ENCODE measurements around the gene ATG7. TPM values are rescaled to one million over a fixed set of nuclear protein-coding genes. Genes with fewer than 3 reads are reported as not detected.
"Not testable (repeated sequence)": the region's sequence is repeated elsewhere in the genome, so short reads cannot be mapped to it uniquely, and the experiment has no call there.

ATG7 gene
- polyA plus RNA-seq, 4 donors = 7.8 to 16.3 (median 11.6) TPM

- FAIRE-seq = no peak
- WGBS, 3 donors = 92 to 100% (median 98%) methylated on average over 4 of the region's 4 CpGs
- Histone ChIP-seq H3K4me1 (ENCODE audit: control insufficient read depth in 3 of 3, insufficient read depth in 2 of 3, low read depth in 1 of 3, low read length in 2 of 3) (peaks cover 0 to 2% (median 0%) of the 10 kb centered on the region in 3 donors), H3K36me3 (ENCODE audit: control insufficient read depth in 3 of 3, insufficient read depth in 2 of 3, low read depth in 1 of 3, low read length in 3 of 3) (no peaks in the 10 kb centered on the region), H3K27me3 (ENCODE audit: control insufficient read depth in 3 of 3, insufficient read depth in 3 of 3, low read length in 3 of 3) (no peaks in the 10 kb centered on the region), H3K27ac (ENCODE audit: low read depth in 1 of 3, low read length in 2 of 3) (no peak overlapping the region), H3K4me3 (ENCODE audit: low read depth in 1 of 3, low read length in 3 of 3) (no peak overlapping the region), H3K9me3 (ENCODE audit: control insufficient read depth in 2 of 2, insufficient read depth in 1 of 2, low read depth in 1 of 2, low read length in 1 of 2) (no peaks in the 10 kb centered on the region)
- DNase-seq = no peak
These were observed 184.9 kb downstream of the ATG7 start for GRCh38 chr3:11457135-11457534.

- Histone ChIP-seq H3K27ac (ENCODE audit: low read depth in 1 of 3, low read length in 2 of 3) (no peak overlapping the region), H3K4me1 (ENCODE audit: control insufficient read depth in 3 of 3, insufficient read depth in 2 of 3, low read depth in 1 of 3, low read length in 2 of 3) (no peaks in the 10 kb centered on the region), H3K36me3 (ENCODE audit: control insufficient read depth in 3 of 3, insufficient read depth in 2 of 3, low read depth in 1 of 3, low read length in 3 of 3) (peaks cover 0 to 2% (median 0%) of the 10 kb centered on the region in 3 donors), H3K9me3 (ENCODE audit: control insufficient read depth in 2 of 2, insufficient read depth in 1 of 2, low read depth in 1 of 2, low read length in 1 of 2) (no peaks in the 10 kb centered on the region), H3K27me3 (ENCODE audit: control insufficient read depth in 3 of 3, insufficient read depth in 3 of 3, low read length in 3 of 3) (no peaks in the 10 kb centered on the region), H3K4me3 (ENCODE audit: low read depth in 1 of 3, low read length in 3 of 3) (no peak overlapping the region)
- DNase-seq = no peak
- FAIRE-seq = no peak
- WGBS, 3 donors = 55 to 75% (median 73%) methylated on average over 3 of the region's 3 CpGs
These were observed 187.1 kb downstream of the ATG7 start for GRCh38 chr3:11459186-11459824.

GRCh38 chr3:11461226-11461625 is 189.0 kb downstream of the ATG7 start:
- no peak overlapping the region for H3K27ac ChIP-seq (ENCODE audit: low read depth in 1 of 3, low read length in 2 of 3)
- WGBS, 3 donors = 63 to 79% (median 75%) methylated on average over 3 of the region's 3 CpGs
- H3K9me3 ChIP-seq (ENCODE audit: control insufficient read depth in 2 of 2, insufficient read depth in 1 of 2, low read depth in 1 of 2, low read length in 1 of 2) = no peaks in the 10 kb centered on the region
- H3K4me1 ChIP-seq (ENCODE audit: control insufficient read depth in 3 of 3, insufficient read depth in 2 of 3, low read depth in 1 of 3, low read length in 2 of 3) = no peaks in the 10 kb centered on the region
- DNase-seq = no peak
- H3K4me3 ChIP-seq (ENCODE audit: low read depth in 1 of 3, low read length in 3 of 3) = no peak overlapping the region
- peaks cover 0 to 2% (median 0%) of the 10 kb centered on the region in 3 donors for H3K36me3 ChIP-seq (ENCODE audit: control insufficient read depth in 3 of 3, insufficient read depth in 2 of 3, low read depth in 1 of 3, low read length in 3 of 3)
- no peaks in the 10 kb centered on the region for H3K27me3 ChIP-seq (ENCODE audit: control insufficient read depth in 3 of 3, insufficient read depth in 3 of 3, low read length in 3 of 3)
- FAIRE-seq = no peak

DNA sequence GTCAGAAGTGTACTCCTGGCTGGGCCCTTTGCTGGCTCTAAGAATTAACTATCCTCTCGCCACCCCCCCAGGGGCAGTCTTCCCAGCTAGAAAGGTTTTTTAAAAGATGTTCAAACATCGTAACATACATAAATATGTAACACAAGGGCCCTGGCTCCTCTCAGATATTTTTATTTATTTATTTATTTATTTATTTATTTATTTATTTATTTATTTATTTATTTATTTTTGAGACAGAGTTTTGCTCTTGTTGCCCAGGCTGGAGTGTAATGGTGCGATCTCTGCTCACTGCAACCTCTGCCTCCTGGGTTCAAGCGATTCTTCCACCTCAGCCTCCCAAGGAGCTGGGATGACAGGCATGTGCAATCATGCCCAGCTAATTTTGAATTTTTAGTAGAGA is 190.5 kb downstream of the ATG7 start:
- not testable (repeated sequence) for DNase-seq; FAIRE-seq; H3K9me3 ChIP-seq (ENCODE audit: control insufficient read depth in 2 of 2, insufficient read depth in 1 of 2, low read depth in 1 of 2, low read length in 1 of 2); H3K27ac ChIP-seq (ENCODE audit: low read depth in 1 of 3, low read length in 2 of 3); H3K4me1 ChIP-seq (ENCODE audit: control insufficient read depth in 3 of 3, insufficient read depth in 2 of 3, low read depth in 1 of 3, low read length in 2 of 3); H3K4me3 ChIP-seq (ENCODE audit: low read depth in 1 of 3, low read length in 3 of 3); H3K27me3 ChIP-seq (ENCODE audit: control insufficient read depth in 3 of 3, insufficient read depth in 3 of 3, low read length in 3 of 3); H3K36me3 ChIP-seq (ENCODE audit: control insufficient read depth in 3 of 3, insufficient read depth in 2 of 3, low read depth in 1 of 3, low read length in 3 of 3)
- 95 to 100% (median 98%) methylated on average over 4 of the region's 4 CpGs for WGBS, 3 donors

- no peak for FAIRE-seq
- WGBS, 3 donors = 89 to 96% (median 93%) methylated on average over 2 of the region's 2 CpGs
- Histone ChIP-seq H3K4me1 (ENCODE audit: control insufficient read depth in 3 of 3, insufficient read depth in 2 of 3, low read depth in 1 of 3, low read length in 2 of 3) (no peaks in the 10 kb centered on the region), H3K27me3 (ENCODE audit: control insufficient read depth in 3 of 3, insufficient read depth in 3 of 3, low read length in 3 of 3) (no peaks in the 10 kb centered on the region), H3K9me3 (ENCODE audit: control insufficient read depth in 2 of 2, insufficient read depth in 1 of 2, low read depth in 1 of 2, low read length in 1 of 2) (no peaks in the 10 kb centered on the region), H3K27ac (ENCODE audit: low read depth in 1 of 3, low read length in 2 of 3) (no peak overlapping the region), H3K36me3 (ENCODE audit: control insufficient read depth in 3 of 3, insufficient read depth in 2 of 3, low read depth in 1 of 3, low read length in 3 of 3) (peaks cover 0 to 7% (median 4%) of the 10 kb centered on the region in 3 donors), H3K4me3 (ENCODE audit: low read depth in 1 of 3, low read length in 3 of 3) (no peak overlapping the region)
- DNase-seq = no peak
These were observed 191.4 kb downstream of the ATG7 start for GRCh38 chr3:11463591-11463990.

DNA sequence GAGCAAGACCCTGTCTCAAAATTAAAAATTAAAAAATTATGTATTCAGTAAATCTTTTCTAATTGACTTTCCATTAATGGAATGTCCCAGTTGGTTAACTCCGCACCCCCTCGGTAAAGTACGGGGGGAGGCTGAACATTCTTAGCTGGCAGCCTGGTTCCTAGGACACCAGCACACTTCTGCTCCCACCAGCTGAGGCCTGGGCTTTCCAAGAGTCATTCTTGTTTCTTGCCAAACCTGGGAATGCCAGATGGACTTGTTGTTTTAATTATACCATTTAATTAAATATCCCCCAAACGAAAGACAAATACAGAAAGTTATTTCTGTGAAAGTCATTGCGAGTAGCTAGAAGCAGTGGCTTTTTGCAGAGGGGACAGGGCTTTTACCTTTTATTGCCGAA is 192.2 kb downstream of the ATG7 start:
- no peak overlapping the region for H3K4me3 ChIP-seq (ENCODE audit: low read depth in 1 of 3, low read length in 3 of 3)
- no peaks in the 10 kb centered on the region for H3K27me3 ChIP-seq (ENCODE audit: control insufficient read depth in 3 of 3, insufficient read depth in 3 of 3, low read length in 3 of 3)
- H3K36me3 ChIP-seq (ENCODE audit: control insufficient read depth in 3 of 3, insufficient read depth in 2 of 3, low read depth in 1 of 3, low read length in 3 of 3) = peaks cover 0 to 9% (median 4%) of the 10 kb centered on the region in 3 donors
- H3K4me1 ChIP-seq (ENCODE audit: control insufficient read depth in 3 of 3, insufficient read depth in 2 of 3, low read depth in 1 of 3, low read length in 2 of 3) = no peaks in the 10 kb centered on the region
- H3K9me3 ChIP-seq (ENCODE audit: control insufficient read depth in 2 of 2, insufficient read depth in 1 of 2, low read depth in 1 of 2, low read length in 1 of 2) = no peaks in the 10 kb centered on the region
- DNase-seq (no peak), FAIRE-seq (no peak)
- no peak overlapping the region for H3K27ac ChIP-seq (ENCODE audit: low read depth in 1 of 3, low read length in 2 of 3)
- 93 to 98% (median 94%) methylated on average over 6 of the region's 6 CpGs for WGBS, 3 donors

DNA sequence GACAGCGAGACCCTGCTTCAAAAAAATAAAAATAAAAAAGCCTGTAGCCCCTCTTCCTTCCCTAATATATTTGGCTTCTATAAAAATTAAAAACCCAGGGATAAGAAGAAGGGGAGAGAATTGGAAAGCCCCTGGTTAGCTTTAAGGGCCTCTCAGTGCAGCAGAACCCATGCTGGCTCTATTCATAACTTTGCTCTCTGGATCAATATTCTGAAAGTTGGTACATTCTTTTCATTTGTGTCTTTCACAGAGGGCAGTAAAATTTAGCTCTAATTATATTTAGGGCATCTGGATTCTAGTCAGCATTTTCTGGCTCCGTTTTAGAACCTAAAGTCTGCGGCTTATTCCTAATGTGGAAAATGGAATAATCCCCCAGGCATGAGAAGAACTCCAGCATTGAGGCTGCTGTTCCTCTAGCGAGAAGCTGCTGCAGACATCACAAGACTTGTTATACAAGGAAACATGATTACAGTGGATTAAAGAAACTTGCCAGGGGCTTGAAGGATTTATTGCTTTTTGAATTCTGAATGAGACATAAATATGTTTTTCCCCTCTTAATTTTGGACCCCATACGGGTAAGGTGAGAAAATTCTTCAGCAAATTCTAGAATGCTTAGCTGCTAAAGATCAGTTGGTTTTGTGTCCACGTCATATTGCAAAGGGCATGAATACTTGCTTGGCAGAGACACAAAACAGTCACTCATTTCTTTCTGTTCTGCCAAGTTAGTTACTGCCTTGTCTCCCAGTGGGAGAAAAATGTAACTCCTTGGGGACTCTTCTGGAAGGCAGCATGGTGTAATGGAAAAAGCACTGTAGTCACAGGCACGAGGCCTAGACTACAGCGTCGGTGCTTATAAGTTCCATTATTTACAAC is 193.8 kb downstream of the ATG7 start:
- DNase-seq = no peak
- Histone ChIP-seq H3K27ac (ENCODE audit: low read depth in 1 of 3, low read length in 2 of 3) (peak overlapping the region in 2 of 3 donors; percentile 42 to 54), H3K36me3 (ENCODE audit: control insufficient read depth in 3 of 3, insufficient read depth in 2 of 3, low read depth in 1 of 3, low read length in 3 of 3) (peaks cover 0 to 10% (median 4%) of the 10 kb centered on the region in 3 donors), H3K4me3 (ENCODE audit: low read depth in 1 of 3, low read length in 3 of 3) (no peak overlapping the region), H3K9me3 (ENCODE audit: control insufficient read depth in 2 of 2, insufficient read depth in 1 of 2, low read depth in 1 of 2, low read length in 1 of 2) (no peaks in the 10 kb centered on the region), H3K4me1 (ENCODE audit: control insufficient read depth in 3 of 3, insufficient read depth in 2 of 3, low read depth in 1 of 3, low read length in 2 of 3) (no peaks in the 10 kb centered on the region), H3K27me3 (ENCODE audit: control insufficient read depth in 3 of 3, insufficient read depth in 3 of 3, low read length in 3 of 3) (no peaks in the 10 kb centered on the region)
- 73 to 91% (median 89%) methylated on average over 9 of the region's 9 CpGs for WGBS, 3 donors
- no peak for FAIRE-seq

DNA sequence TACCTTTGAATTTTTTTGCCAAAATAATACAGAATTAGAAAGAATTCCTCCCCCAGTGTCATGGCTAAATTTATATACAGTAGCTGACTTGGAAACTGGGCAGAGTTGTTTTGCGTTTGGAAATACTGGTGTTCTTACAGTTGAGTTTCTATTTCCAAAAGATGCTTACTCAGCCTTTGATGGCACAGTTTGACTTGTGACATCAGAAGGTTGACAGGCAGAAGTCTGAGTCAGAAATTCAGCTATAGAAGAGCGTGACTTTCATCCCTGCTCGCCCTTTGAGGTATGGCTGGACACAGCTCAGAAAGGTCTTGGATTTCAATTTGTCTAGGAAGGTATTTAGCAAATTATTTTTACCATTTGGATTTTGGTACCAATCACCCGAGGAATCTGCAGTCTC is 195.7 kb downstream of the ATG7 start:
- no peak for FAIRE-seq
- Histone ChIP-seq H3K27ac (ENCODE audit: low read depth in 1 of 3, low read length in 2 of 3) (no peak overlapping the region), H3K27me3 (ENCODE audit: control insufficient read depth in 3 of 3, insufficient read depth in 3 of 3, low read length in 3 of 3) (no peaks in the 10 kb centered on the region), H3K36me3 (ENCODE audit: control insufficient read depth in 3 of 3, insufficient read depth in 2 of 3, low read depth in 1 of 3, low read length in 3 of 3) (peaks cover 0 to 10% (median 4%) of the 10 kb centered on the region in 3 donors), H3K4me1 (ENCODE audit: control insufficient read depth in 3 of 3, insufficient read depth in 2 of 3, low read depth in 1 of 3, low read length in 2 of 3) (no peaks in the 10 kb centered on the region), H3K9me3 (ENCODE audit: control insufficient read depth in 2 of 2, insufficient read depth in 1 of 2, low read depth in 1 of 2, low read length in 1 of 2) (no peaks in the 10 kb centered on the region), H3K4me3 (ENCODE audit: low read depth in 1 of 3, low read length in 3 of 3) (no peak overlapping the region)
- WGBS, 3 donors = 92 to 96% (median 94%) methylated on average over 4 of the region's 4 CpGs
- no peak for DNase-seq
